ENCODE results near the gene CES1.
"Not testable (repeated sequence)": the region's sequence is repeated elsewhere in the genome, so short reads cannot be mapped to it uniquely, and the experiment has no call there.

Gene CES1

DNA sequence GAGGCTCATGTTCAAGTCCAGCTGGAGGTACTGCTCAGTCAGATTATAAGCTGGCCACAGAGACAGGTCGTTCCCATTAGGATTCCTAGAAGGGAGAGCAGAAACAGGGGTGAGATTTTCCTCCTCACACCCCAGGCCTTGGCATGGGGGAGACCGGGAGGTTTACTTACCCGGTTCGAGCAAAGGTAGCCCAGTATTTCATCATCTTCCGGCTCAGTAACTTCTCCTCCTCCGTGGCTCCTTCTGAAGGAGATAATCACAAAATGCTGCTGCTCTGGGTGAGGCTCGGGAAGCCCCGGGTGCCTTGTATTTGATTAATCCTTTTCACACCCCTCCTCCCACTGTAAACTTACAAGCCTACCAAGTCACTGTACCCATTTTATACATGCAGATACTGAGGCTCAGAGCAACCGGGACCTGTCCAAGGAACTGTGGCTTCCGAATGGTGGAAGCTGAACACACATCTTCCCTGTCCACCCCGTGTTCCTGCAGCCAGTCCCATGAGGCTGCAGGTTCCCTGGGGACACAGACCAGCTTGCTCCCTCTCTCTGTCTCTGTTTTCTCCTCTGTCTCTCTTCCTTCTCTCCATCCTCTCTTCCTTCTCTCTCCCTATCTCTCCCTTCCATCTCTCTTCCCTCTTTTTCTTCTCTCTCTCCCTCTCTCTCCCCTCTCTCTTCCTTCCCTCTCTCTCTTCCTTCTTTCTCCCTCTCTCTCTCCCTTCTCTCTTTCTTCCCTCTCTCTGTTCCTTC is 13.9 kb upstream of the CES1 start:
- DNase-seq (ENCODE audit: low read depth): no peak
- TF ChIP-seq, protein P1, sequence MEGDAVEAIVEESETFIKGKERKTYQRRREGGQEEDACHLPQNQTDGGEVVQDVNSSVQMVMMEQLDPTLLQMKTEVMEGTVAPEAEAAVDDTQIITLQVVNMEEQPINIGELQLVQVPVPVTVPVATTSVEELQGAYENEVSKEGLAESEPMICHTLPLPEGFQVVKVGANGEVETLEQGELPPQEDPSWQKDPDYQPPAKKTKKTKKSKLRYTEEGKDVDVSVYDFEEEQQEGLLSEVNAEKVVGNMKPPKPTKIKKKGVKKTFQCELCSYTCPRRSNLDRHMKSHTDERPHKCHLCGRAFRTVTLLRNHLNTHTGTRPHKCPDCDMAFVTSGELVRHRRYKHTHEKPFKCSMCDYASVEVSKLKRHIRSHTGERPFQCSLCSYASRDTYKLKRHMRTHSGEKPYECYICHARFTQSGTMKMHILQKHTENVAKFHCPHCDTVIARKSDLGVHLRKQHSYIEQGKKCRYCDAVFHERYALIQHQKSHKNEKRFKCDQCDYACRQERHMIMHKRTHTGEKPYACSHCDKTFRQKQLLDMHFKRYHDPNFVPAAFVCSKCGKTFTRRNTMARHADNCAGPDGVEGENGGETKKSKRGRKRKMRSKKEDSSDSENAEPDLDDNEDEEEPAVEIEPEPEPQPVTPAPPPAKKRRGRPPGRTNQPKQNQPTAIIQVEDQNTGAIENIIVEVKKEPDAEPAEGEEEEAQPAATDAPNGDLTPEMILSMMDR (IDR thresholded peaks at IDR 0.05; ENCODE audit: low read depth, low read length, missing control alignments): no peak
- in situ Hi-C loops (cut with HindIII; ENCODE audit: low sequenced_read_pairs): no loop called here
- H3K4me3 ChIP-seq (ENCODE audit: low read depth, low read length): no peak overlapping the region

DNA sequence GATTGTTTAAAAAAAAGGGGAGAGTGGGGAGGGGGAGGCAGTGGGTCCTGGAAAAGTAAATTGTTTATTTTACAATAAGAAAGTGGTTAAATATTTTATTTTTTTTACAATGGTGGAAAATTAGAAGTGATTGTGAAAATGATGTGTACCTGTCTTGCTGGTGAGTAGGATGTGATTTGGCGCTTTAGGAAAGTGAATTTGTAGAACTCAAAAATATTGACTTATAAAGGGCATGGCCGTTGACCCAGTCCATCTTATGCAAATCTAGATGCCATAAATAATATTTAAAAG is 10.2 kb upstream of the CES1 start:
- TF ChIP-seq, protein P1 (IDR thresholded peaks at IDR 0.05; ENCODE audit: low read depth, low read length, missing control alignments): no peak
- no peak for DNase-seq (ENCODE audit: low read depth)
- in situ Hi-C loops (cut with HindIII; ENCODE audit: low sequenced_read_pairs): no loop called here
- H3K4me3 ChIP-seq (ENCODE audit: low read depth, low read length): no peak overlapping the region

DNA sequence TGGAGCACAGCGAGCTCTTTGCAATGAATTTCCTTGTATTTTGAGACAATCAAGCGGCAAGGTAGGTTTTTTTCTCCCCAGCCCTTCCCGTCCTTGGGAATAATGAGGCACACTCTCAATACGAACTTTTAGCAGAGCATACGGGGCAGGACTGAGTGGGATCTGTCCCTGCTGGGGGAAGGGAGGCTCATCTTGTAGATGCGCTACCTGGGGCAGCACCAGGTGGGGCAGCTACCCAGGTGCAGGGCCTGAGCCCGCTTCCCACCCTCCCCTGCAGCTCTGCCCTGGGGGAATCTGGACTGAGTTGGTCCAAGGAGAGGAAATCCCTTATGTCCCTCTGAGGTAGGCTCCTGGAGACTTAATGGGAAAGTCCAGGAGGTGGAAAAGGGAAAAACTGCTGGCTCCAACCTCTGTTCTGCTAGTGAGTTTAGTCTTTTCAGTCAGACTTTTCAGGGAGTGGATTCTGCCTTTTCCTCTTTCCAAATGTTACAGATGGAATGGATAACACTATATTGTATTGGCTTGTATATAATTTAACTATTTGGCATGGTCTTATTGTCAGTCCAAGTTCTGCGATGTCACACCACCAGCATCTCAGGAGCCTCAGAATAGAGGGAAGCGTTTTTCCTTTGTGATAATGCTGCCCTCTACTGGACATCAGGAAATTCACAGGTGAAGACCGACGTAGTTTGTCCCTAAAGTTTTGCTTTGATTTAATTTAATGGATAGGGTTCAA is 9.6 kb upstream of the CES1 start:
- H3K4me3 ChIP-seq (ENCODE audit: low read depth, low read length): no peak overlapping the region
- TF ChIP-seq, protein P1 (IDR thresholded peaks at IDR 0.05; ENCODE audit: low read depth, low read length, missing control alignments): peak; percentile 68

DNA sequence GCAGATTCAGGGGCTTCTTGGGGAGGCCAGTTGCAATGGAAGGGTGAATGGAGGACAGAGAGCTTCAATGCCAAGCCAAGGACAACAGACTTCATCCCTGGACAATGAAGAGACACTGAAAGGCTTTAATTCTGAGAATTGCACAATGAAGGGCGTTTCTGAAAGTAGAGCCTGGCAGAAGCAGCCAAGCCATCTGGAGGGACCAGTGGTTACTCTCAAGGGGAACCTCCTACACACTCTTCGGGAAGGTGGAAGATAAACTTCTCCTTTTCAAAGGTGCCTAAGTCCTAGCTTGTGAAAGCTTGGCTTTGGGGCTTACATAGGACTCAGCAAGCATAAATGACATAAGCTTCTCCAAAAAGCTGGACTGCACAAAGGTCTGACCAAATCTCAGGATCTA is 6.2 kb upstream of the CES1 start:
- no peak overlapping the region for H3K4me3 ChIP-seq (ENCODE audit: low read depth, low read length)
- no peak for DNase-seq (ENCODE audit: low read depth)
- TF ChIP-seq, protein P1 (IDR thresholded peaks at IDR 0.05; ENCODE audit: low read depth, low read length, missing control alignments): no peak
- in situ Hi-C loops (cut with HindIII; ENCODE audit: low sequenced_read_pairs): no loop called here

More for the DNA sequence above, 9.6 kb upstream of the CES1 start:
- in situ Hi-C loops (cut with HindIII; ENCODE audit: low sequenced_read_pairs): no loop called here
- peak; percentile 13 for DNase-seq (ENCODE audit: low read depth)

DNA sequence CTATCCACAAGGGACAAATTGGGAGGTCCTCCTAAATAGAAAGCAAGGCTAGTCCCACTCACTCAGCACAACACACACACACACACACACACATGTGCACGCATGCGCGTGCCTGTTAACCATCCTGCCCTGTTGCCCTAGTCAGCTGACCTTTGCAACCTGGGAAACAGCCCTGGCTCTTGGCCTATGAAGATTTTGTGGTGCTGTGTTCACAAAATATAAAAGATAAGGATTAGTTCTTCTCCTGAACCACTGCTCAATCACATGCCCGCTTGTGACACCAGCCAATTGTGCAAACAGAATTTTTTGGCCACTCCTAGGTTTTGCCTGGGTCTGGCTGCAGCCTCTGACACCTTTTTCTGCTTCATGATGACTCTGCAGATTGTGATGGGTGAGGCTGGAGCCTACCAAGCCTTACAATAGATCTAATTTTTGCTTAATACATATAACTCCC is 3.3 kb upstream of the CES1 start:
- in situ Hi-C loops (cut with HindIII; ENCODE audit: low sequenced_read_pairs): no loop called here
- TF ChIP-seq, protein P1 (IDR thresholded peaks at IDR 0.05; ENCODE audit: low read depth, low read length, missing control alignments): no peak
- DNase-seq (ENCODE audit: low read depth): no peak

DNA sequence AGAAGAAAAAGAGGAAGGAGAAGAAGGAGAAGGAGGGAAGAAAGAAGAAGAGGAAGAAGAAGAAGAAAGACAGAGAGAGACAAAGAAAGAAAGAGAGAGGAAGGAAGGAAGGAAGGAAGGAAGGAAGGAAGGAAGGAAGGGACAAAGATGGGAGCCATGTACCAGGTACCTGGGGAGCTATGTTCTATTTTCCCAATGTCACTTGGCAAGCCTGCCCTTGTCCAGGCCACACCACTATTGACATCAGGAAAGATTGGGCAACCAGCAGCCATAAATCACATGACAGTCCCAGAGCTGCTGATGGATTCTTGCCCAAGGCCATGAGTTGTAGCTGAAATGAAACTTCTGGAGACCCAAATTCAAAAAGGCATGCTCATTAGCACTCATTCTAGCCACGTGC is 2.7 kb upstream of the CES1 start:
- TF ChIP-seq, protein P1 (IDR thresholded peaks at IDR 0.05; ENCODE audit: low read depth, low read length, missing control alignments): no peak
- no peak overlapping the region for H3K4me3 ChIP-seq (ENCODE audit: low read depth, low read length)

More for the DNA sequence above, 3.3 kb upstream of the CES1 start:
- no peak overlapping the region for H3K4me3 ChIP-seq (ENCODE audit: low read depth, low read length)

DNA sequence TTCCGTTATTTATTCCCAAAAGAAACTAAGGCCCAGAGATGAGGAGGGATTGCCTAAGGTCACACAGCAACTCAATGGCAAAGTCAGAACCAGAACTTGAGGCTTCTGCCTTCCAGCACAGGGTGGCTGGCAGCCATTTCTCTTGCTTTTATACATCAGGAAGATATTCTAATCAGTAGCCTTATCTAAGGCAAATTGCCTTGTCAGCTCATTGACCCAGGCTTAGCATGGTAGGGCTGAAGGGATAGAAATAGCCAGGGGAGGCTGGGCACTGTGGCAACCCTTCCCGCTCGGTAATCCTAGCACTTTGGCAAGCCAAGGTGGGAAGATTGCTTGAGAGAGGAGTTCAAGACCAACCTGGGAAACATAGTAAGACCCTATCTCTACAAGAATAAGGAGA is 2.3 kb upstream of the CES1 start:
- in situ Hi-C loops (cut with HindIII; ENCODE audit: low sequenced_read_pairs); DNase-seq (ENCODE audit: low read depth); H3K4me3 ChIP-seq (ENCODE audit: low read depth, low read length): not testable (repeated sequence)

More for the DNA sequence above, 2.7 kb upstream of the CES1 start:
- in situ Hi-C loops (cut with HindIII; ENCODE audit: low sequenced_read_pairs): no loop called here
- DNase-seq (ENCODE audit: low read depth): no peak

Data from astrocyte of the cerebellum (primary cell).